GM18873 (cell line): ENCODE results near the gene GFOD1.
A peak's percentile ranks its signal among the peaks of the same experiment; 100 is the strongest.

Experiments
- ATAC-seq: cut with Tn5 transposase; IDR thresholded peaks from one replicate; pipeline ENCODE4 v1.9.1; 2021; ENCODE audit warnings: mild to moderate bottlenecking, moderate library complexity, moderate number of reproducible peaks; ENCODE audit not compliant: unreplicated experiment, low FRiP score

Gene GFOD1

GRCh38 chr6:13412639-13413465 is 74.5 kb downstream of the GFOD1 start:
- ATAC-seq = no peak

GRCh38 chr6:13412211-13412610 is 75.2 kb downstream of the GFOD1 start:
- ATAC-seq = no peak

- ATAC-seq = no peak
These were observed 75.9 kb downstream of the GFOD1 start for GRCh38 chr6:13411484-13411883.

- ATAC-seq = no peak
These were observed 77.4 kb downstream of the GFOD1 start for GRCh38 chr6:13409991-13410390.

GRCh38 chr6:13407709-13408695 is 79.4 kb downstream of the GFOD1 start:
- no peak for ATAC-seq

GRCh38 chr6:13407368-13407708 is 80.1 kb downstream of the GFOD1 start:
- no peak for ATAC-seq

- ATAC-seq = no peak
These were observed 80.6 kb downstream of the GFOD1 start for GRCh38 chr6:13406781-13407180.

- ATAC-seq = no peak
These were observed 81.4 kb downstream of the GFOD1 start for GRCh38 chr6:13405961-13406477.

- ATAC-seq = no peak
These were observed 82.5 kb downstream of the GFOD1 start for GRCh38 chr6:13404892-13405254.

GRCh38 chr6:13404228-13404891 is 83.0 kb downstream of the GFOD1 start:
- no peak for ATAC-seq

GRCh38 chr6:13402711-13403110 is 84.7 kb downstream of the GFOD1 start:
- no peak for ATAC-seq

- ATAC-seq = no peak
These were observed 86.6 kb downstream of the GFOD1 start for GRCh38 chr6:13400772-13401171.

GRCh38 chr6:13398421-13398994 is 88.9 kb downstream of the GFOD1 start:
- ATAC-seq = no peak

GRCh38 chr6:13398069-13398381 is 89.4 kb downstream of the GFOD1 start:
- no peak for ATAC-seq

GRCh38 chr6:13397359-13398068 is 89.9 kb downstream of the GFOD1 start:
- ATAC-seq = peak; percentile 69

- no peak for ATAC-seq
These were observed 91.1 kb downstream of the GFOD1 start for GRCh38 chr6:13396241-13396792.

GRCh38 chr6:13395272-13396237 is 91.8 kb downstream of the GFOD1 start:
- ATAC-seq = no peak

- ATAC-seq = no peak
These were observed 94.9 kb downstream of the GFOD1 start for GRCh38 chr6:13392462-13392861.
